GM18858 (cell line): ENCODE measurements around the gene FRAS1.
"Not testable (repeated sequence)": the region's sequence is repeated elsewhere in the genome, so short reads cannot be mapped to it uniquely, and the experiment has no call there.

Experiments
- ATAC-seq: cut with Tn5 transposase; IDR thresholded peaks from one replicate; pipeline ENCODE4 v1.9.1; 2021; ENCODE audit not compliant: unreplicated experiment

Gene FRAS1

GRCh38 chr4:78418406-78418805 lies 361.3 kb downstream of the FRAS1 start:
- no peak for ATAC-seq

DNA sequence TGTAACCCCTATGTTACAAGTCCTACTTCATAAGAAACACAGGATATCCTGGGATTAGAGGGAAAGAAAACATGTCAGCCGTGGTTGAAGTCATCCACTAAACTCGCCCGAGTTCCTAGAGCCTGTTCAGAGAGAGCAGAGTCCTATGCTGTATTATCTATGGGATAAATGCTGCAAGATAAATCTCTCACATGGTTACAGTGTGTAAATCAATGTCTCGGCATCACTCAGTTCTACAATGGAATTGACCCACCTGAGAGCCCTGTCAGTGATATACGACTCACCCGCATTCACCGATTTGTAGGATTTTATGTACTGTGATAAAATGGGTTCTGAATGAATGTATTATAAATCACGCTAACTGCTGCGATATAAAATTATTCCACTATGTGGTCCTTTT lies 366.7 kb downstream of the FRAS1 start:
- ATAC-seq = no peak

GRCh38 chr4:78424461-78424860 lies 367.3 kb downstream of the FRAS1 start:
- ATAC-seq = no peak

DNA sequence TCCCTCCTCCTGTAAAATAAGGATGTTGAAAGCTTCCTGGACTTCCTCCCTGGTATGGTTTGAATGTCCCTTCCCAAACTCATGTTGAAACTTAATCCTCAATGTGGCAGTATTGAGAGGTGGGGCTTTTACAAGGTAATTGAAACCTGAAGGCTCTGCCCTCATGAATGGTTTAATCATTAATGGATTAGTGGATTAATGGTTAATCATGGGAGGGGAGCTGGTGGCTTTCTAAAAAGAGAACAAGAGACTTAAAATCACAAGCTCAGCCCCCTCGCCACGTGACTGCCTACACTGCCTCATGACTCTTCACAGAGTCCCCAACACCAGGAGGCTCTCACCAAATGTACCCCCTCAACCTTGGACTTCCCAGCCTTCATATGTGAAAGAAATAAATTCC lies 369.8 kb downstream of the FRAS1 start:
- ATAC-seq = no peak

DNA sequence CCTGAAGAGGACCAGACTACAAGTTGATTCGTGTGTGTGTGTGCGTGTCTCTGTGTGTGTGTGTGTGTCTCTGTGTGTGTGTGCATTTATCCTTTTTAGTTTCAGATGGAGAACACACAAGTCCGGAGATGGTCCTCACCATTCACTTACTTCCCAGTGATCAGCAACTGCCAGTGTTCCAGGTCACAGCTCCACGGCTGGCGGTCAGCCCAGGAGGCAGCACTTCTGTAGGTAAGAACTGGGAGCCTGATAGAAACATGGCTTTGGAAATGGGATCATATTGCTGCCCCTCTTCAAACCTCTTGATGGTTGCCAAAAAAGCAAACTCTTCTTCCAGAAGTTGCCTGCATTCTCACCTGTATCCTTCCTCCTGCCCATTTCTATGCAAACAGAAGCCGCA lies 371.9 kb downstream of the FRAS1 start:
- ATAC-seq = no peak

DNA sequence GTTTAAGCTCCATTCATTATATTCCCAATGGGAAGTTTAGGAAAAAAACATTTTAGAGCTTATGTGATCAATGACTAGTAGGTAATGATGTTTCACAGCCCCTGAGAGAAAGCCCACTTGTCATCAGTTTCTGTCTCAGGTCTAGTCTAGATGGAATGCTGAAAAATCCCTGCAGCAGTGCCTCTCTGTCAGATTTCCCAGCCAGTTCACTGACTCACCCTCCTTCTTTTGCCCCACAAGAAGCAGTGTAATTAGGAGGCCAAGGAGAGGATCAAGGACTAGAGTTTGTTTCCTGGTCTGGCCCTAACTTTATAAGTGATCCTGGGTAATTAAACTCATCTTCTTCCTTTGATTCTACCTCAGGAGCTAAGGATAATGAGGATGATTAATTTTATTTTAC lies 375.8 kb downstream of the FRAS1 start:
- ATAC-seq = no peak

- no peak for ATAC-seq
Measured at GRCh38 chr4:78437608-78438088, 380.5 kb downstream of the FRAS1 start.

DNA sequence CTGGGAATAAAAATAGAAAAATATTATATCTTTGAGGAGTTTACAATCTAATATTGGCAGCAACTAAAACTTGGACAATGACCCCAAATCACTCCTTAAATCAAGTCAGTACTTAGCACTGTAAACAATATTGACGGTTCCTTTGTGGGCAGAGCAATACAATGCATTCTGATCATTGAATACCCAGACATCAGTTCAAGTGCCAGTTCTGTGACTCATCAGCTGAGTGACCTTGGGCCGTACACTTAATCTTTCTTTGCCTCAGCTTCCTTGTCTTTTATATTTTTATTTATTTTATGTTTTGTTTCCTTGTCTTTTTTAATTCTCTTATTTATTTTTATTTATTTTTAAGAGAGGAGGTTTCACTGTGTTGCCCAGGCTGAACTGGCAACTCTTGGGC lies 382.2 kb downstream of the FRAS1 start:
- ATAC-seq = no peak

- no peak for ATAC-seq
Measured at GRCh38 chr4:78441756-78442155, 384.6 kb downstream of the FRAS1 start.

GRCh38 chr4:78446619-78447018 lies 389.5 kb downstream of the FRAS1 start:
- no peak for ATAC-seq

GRCh38 chr4:78451407-78451806 lies 394.3 kb downstream of the FRAS1 start:
- no peak for ATAC-seq

DNA sequence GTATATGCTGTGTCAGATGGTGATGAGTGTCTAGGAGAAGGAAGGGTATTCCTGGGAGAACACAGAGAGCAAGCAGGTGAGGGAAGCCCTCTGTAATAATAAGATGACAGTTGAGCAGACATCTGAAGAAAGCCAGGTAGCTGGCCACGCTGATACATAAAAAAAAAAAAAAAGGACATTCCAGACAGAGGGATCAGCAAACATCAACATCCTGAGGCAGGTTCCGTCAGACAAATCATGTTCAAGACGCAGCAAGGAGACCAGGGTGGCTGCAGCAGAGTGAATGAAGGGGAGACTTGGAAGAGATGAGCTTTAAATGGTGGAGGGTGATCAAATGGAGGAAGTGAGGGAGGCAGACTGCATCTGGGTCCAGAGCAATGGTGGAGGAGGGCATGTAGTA lies 396.9 kb downstream of the FRAS1 start:
- no peak for ATAC-seq

DNA sequence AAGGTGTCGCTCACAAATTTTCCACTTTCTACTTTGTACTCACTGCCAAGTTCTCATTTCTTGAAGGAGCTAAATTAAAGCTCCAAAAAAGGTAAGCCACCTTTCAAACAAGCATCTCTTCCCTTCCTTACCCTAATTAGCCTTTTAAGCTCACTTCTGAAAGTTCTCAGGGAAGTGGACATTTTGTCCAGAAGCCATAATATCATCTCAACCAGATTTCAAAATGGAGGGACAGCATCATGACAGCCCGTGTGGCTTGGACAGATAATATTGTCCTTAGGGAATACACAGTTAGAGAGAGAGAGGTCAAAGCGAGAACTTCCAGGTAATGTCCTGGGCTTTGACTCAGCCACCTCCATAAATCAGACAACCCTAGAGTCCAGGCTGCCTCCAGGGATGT lies 400.6 kb downstream of the FRAS1 start:
- ATAC-seq = no peak

DNA sequence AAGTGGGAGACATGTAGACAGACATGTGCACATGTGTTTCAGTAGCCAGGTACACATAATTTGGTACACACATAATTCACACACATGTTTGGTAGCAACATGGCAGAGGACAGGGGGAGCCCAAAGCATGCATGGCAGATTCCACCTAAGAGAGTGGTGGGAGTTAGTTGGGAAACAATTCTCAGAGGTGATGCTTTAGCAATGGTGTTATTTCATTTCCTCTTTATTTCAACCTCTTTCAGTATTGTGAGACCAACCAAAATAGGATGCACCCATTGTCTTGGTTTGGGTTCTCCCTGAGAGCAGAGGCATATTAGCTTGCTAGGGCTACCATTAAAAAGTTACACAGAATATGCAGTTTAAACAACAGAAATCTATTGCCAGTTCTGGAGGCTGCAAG lies 402.2 kb downstream of the FRAS1 start:
- no peak for ATAC-seq

- no peak for ATAC-seq
Measured at GRCh38 chr4:78460368-78460767, 403.2 kb downstream of the FRAS1 start.

DNA sequence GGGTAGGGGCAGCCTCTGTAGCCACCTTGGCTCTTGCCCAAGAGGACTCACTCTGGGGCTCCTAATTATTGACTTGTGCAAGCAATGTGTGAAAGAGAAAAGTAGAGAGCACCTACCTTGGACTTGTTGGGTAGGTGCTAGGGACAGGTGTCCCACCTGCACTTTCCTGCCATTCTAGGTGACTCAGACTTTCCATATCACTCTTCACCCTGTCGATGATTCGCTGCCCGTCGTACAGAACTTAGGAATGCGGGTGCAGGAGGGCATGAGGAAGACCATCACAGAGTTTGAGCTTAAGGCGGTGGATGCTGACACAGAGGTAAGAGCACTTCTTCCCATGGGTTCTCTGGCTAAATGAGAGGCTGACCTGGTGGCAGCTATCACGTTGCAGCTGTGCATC lies 407.1 kb downstream of the FRAS1 start:
- ATAC-seq = no peak

GRCh38 chr4:78467223-78467622 lies 410.1 kb downstream of the FRAS1 start:
- not testable (repeated sequence) for ATAC-seq

DNA sequence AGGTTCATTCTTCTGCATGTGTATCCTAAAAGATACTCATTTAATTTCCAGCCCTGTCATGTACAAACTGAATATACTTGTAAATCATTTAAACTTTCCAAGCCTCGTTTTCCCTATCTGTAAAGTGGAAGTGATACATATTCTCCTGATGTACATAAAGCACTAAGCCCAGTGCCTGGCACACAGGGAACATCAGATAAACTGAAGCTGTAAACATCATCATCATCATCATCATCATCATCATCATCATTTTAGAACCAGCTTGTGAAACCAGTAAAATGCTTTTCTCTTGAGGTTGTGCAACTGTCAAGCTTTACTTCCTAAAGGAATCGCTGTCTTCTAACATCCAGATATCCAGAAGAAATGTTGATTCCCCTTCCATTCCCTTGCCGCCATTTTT lies 411.1 kb downstream of the FRAS1 start:
- ATAC-seq = no peak

GRCh38 chr4:78476108-78476704 lies 419.1 kb downstream of the FRAS1 start:
- ATAC-seq = no peak

- ATAC-seq = no peak
Measured at GRCh38 chr4:78477276-78477675, 420.2 kb downstream of the FRAS1 start.

DNA sequence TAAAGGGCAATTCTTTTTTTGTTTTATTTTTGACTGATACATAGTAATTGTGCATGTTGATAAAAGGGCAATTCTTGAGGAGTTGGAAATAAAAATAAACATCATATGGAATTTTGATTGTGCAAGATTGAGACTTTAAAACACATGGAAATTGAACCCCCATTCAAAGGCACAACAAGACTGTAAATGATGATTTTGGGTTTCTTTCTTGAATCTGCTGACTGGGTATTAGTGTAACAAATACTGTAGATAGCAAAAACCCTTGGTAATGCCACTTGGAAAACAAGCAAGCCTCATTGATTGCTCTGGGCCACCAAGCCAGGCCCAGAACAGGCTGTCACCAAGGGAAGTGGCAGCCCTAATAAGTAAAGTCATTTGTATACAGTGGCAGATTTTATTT lies 421.4 kb downstream of the FRAS1 start:
- no peak for ATAC-seq

DNA sequence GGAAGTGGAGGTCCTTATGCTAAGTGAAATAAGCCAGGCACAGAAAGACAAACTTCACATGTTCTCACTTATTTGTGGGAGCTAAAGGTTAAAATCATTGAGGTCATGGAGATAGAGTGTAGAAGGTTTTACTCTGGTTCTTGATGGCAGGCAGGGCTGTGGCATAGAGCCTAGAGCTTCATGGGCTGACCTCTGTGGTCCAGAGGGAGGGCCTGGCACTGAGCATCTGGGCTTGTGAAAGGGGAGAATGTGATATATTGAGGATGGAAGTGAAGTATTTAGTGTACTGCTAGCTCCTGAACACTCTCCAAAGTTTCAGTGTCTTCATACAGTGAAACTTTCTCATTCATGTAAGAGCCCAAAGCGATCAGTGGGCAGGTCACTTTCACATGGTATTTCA lies 423.2 kb downstream of the FRAS1 start:
- no peak for ATAC-seq

- no peak for ATAC-seq
Measured at GRCh38 chr4:78481180-78481579, 424.1 kb downstream of the FRAS1 start.

GRCh38 chr4:78482281-78482680 lies 425.2 kb downstream of the FRAS1 start:
- no peak for ATAC-seq
